Activated gamma-delta T cell treated with anti-CD3 and anti-CD28 coated beads, Interleukin-2, amount 50 U/mL, for 16 hours (primary cell): Measurements from ENCODE around the gene PRKG1.

ENCODE experiments used
- DNase-seq: peaks from one replicate; pipeline ENCODE4 v3.0.0-alpha.2; 2020; ENCODE audit warnings: low read depth

PRKG1 gene

GRCh38 chr10:52265131-52265926, 1191.0 kb downstream of the PRKG1 start:
- DNase-seq = no peak

GRCh38 chr10:52266858-52267257, 1192.6 kb downstream of the PRKG1 start:
- no peak for DNase-seq

GRCh38 chr10:52268790-52269189, 1194.5 kb downstream of the PRKG1 start:
- no peak for DNase-seq

- no peak for DNase-seq
These were observed 1194.9 kb downstream of the PRKG1 start for GRCh38 chr10:52269233-52269632.

GRCh38 chr10:52276163-52276562, 1201.9 kb downstream of the PRKG1 start:
- DNase-seq = no peak

- no peak for DNase-seq
These were observed 1202.7 kb downstream of the PRKG1 start for GRCh38 chr10:52276986-52277385.

- no peak for DNase-seq
These were observed 1205.3 kb downstream of the PRKG1 start for GRCh38 chr10:52279546-52279945.

GRCh38 chr10:52280051-52280450, 1205.8 kb downstream of the PRKG1 start:
- DNase-seq = no peak

- no peak for DNase-seq
These were observed 1208.9 kb downstream of the PRKG1 start for GRCh38 chr10:52283174-52283573.

GRCh38 chr10:52284416-52285013, 1210.2 kb downstream of the PRKG1 start:
- no peak for DNase-seq

- no peak for DNase-seq
These were observed 1213.6 kb downstream of the PRKG1 start for GRCh38 chr10:52287866-52288265.

GRCh38 chr10:52297747-52298146, 1223.5 kb downstream of the PRKG1 start:
- no peak for DNase-seq

GRCh38 chr10:52300599-52301277, 1226.5 kb downstream of the PRKG1 start:
- no peak for DNase-seq

- DNase-seq = no peak
These were observed 1234.2 kb downstream of the PRKG1 start for GRCh38 chr10:52308251-52309031.

GRCh38 chr10:52312942-52313255, 1238.6 kb downstream of the PRKG1 start:
- no peak for DNase-seq

GRCh38 chr10:52313256-52313932, 1239.1 kb downstream of the PRKG1 start:
- no peak for DNase-seq

- DNase-seq = no peak
These were observed 1239.9 kb downstream of the PRKG1 start, which contains the start of gene DKK1 for GRCh38 chr10:52313933-52314821. DKK1 (plus strand) TSS chr10:52314281; CDS start chr10:52314435, 154 bp downstream.

- no peak for DNase-seq
These were observed 1240.7 kb downstream of the PRKG1 start for GRCh38 chr10:52314822-52315552.

- no peak for DNase-seq
These were observed 1241.7 kb downstream of the PRKG1 start for GRCh38 chr10:52316001-52316400.

GRCh38 chr10:52316500-52316899, 1242.2 kb downstream of the PRKG1 start:
- no peak for DNase-seq
